GM23248 (cell line): ENCODE results near the gene GAL3ST1.

ENCODE experiments used
- EZH2 ChIP-seq: fragments of 200-600 bp; sonication (generic); IDR thresholded peaks from 2 replicates; pipeline ENCODE4 v1.6.1; 2018; ENCODE audit warnings: antibody characterized with exemption, mild to moderate bottlenecking; ENCODE audit not compliant: insufficient read depth, poor library complexity, severe bottlenecking
- EZH2phosphoT487 ChIP-seq: fragments of 200-600 bp; sonication (generic); IDR thresholded peaks from 2 replicates; pipeline ENCODE4 v1.6.1; 2018; ENCODE audit warnings: antibody characterized with exemption, moderate library complexity, mild to moderate bottlenecking, low read depth; ENCODE audit not compliant: insufficient read depth

GRCh38 chr22:30591191-30591587 lies 16.7 kb upstream of the GAL3ST1 start:
- TF ChIP-seq EZH2 (no peak), EZH2phosphoT487 (no peak)
